Mucosa of gallbladder (tissue), 1 donor: ENCODE measurements around the gene LCE2A. TPM values are rescaled to one million over a fixed set of nuclear protein-coding genes. Genes with fewer than 3 reads are reported as not detected.

Source experiments
- DNase-seq: peaks from one replicate; pipeline ENCODE4 v3.0.0-alpha.2; 2020; ENCODE audit warnings: low spot score
- total RNA-seq: library from RNA; stranded (reverse); gene quantifications from one replicate; pipeline ENCODE4 v1.2.1, GENCODE V29; 2021
- donor health status: DM: no; HTN: no; CAD: no.

The LCE2A gene
- total RNA-seq, 1 donor from 2014 or later = not detected

- DNase-seq = no peak
These were observed 45.4 kb downstream of the LCE2A start for GRCh38 chr1:152743371-152744145.

GRCh38 chr1:152745289-152745704 lies 47.2 kb downstream of the LCE2A start:
- DNase-seq = no peak

DNA sequence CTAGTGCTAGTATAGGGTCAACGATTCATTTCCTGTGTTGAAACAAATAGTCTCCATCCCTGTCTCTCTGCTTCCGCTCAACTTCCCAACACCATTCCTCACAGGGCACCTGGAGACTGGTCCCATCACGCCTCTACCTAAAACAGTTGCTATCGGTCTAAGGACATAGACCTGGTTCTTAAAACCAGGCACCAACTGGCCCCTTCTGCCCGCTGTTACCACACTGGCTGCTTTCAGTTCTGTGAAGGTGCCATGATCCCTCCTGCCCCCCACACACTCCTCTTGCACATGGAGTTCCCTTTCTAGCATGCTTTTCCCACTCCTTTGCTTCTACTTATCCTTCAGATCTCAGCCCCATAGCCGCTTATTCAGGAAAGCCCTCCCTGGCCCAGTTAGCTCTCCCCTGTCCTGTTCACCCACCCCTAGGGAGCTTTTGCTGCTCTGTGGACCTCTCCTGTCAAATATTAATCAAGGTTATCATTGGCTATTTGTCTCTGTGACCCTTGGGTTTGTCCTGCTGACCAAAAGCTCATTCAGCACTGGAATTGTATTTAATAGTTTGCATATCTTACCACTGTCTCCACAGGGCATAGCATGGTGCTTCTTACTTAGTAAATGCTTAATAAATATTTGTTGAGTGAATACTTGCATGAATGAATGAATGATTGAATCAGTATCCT lies 47.8 kb downstream of the LCE2A start:
- no peak for DNase-seq

- DNase-seq = no peak
These were observed 49.7 kb downstream of the LCE2A start for GRCh38 chr1:152747831-152748230.

Other genes starting within 250 kb of the LCE2A start
- not detected for gene LCE5A, start 187.5 kb upstream of the LCE2A start, total RNA-seq
- not detected for gene CRCT1, start 183.9 kb upstream of the LCE2A start, total RNA-seq
- gene LCE3E, start 131.6 kb upstream of the LCE2A start, total RNA-seq = not detected
- gene LCE3D, start 117.8 kb upstream of the LCE2A start, total RNA-seq = not detected
- not detected for gene LCE3C, start 98.1 kb upstream of the LCE2A start, total RNA-seq
- not detected for gene LCE3B, start 84.5 kb upstream of the LCE2A start, total RNA-seq
- gene LCE3A, start 75.2 kb upstream of the LCE2A start, total RNA-seq = not detected
- gene LCE2D, start 35.0 kb upstream of the LCE2A start, total RNA-seq = not detected
- not detected for gene LCE2C, start 23.1 kb upstream of the LCE2A start, total RNA-seq
- gene LCE2B, start 12.2 kb upstream of the LCE2A start, total RNA-seq = not detected
- gene LCE4A, start 9.8 kb downstream of the LCE2A start, total RNA-seq = not detected
- not detected for gene KPRP, start 59.7 kb downstream of the LCE2A start, total RNA-seq
- not detected for gene LCE1F, start 76.8 kb downstream of the LCE2A start, total RNA-seq
- not detected for gene LCE1E, start 87.9 kb downstream of the LCE2A start, total RNA-seq
- not detected for gene LCE1D, start 98.4 kb downstream of the LCE2A start, total RNA-seq
- not detected for gene LCE1C, start 108.3 kb downstream of the LCE2A start, total RNA-seq
- gene LCE1B, start 113.6 kb downstream of the LCE2A start, total RNA-seq = not detected
- gene LCE1A, start 129.1 kb downstream of the LCE2A start, total RNA-seq = not detected
- gene LCE6A, start 144.5 kb downstream of the LCE2A start, total RNA-seq = not detected
- gene LCE7A, start 161.7 kb downstream of the LCE2A start, total RNA-seq = not detected
- not detected for gene SMCP, start 180.0 kb downstream of the LCE2A start, total RNA-seq
- gene IVL, start 210.2 kb downstream of the LCE2A start, total RNA-seq = not detected
- not detected for gene SPRR5, start 248.9 kb downstream of the LCE2A start, total RNA-seq